Measurements from ENCODE around the gene UXT. TPM values are rescaled to one million over a fixed set of nuclear protein-coding genes. Genes with fewer than 3 reads are reported as not detected.

Gene UXT
- total RNA-seq, 1 donor from 2014 or later: 87.5 TPM

DNA sequence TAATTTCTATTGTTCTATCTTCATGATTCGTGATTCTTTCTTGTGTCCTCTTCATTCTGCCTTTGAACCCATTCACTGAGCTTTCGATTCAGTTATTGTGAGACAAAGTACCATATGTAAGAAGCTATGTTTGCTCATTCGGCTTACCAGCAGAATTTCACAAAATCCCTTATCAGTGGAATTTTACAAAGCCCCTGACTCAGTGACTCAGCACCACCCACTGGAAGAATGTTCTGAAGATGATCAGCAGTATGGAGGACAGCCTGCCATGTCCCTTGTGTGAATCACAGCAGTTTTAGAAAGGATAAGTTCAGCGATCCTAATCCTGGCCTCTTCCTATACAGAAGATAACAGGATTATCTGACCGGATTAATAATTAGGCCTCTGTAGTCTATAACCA lies 5.8 kb upstream of the UXT start:
- Mint-ChIP-seq H3K4me3 (no peak overlapping the region), H3K27me3 (no peaks in the 10 kb centered on the region), H3K4me1 (ENCODE audit: unreplicated experiment) (no peaks in the 10 kb centered on the region), H3K36me3 (no peaks in the 10 kb centered on the region), H3K27ac (no peak overlapping the region), H3K9me3 (no peaks in the 10 kb centered on the region)
- TF ChIP-seq, protein P1, sequence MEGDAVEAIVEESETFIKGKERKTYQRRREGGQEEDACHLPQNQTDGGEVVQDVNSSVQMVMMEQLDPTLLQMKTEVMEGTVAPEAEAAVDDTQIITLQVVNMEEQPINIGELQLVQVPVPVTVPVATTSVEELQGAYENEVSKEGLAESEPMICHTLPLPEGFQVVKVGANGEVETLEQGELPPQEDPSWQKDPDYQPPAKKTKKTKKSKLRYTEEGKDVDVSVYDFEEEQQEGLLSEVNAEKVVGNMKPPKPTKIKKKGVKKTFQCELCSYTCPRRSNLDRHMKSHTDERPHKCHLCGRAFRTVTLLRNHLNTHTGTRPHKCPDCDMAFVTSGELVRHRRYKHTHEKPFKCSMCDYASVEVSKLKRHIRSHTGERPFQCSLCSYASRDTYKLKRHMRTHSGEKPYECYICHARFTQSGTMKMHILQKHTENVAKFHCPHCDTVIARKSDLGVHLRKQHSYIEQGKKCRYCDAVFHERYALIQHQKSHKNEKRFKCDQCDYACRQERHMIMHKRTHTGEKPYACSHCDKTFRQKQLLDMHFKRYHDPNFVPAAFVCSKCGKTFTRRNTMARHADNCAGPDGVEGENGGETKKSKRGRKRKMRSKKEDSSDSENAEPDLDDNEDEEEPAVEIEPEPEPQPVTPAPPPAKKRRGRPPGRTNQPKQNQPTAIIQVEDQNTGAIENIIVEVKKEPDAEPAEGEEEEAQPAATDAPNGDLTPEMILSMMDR (conservative IDR thresholded peaks at IDR 0.05): no peak
- DNase-seq (ENCODE audit: extremely low spot score, unreplicated experiment): no peak

- Mint-ChIP-seq H3K9me3 (no peaks in the 10 kb centered on the region), H3K36me3 (no peaks in the 10 kb centered on the region), H3K27me3 (no peaks in the 10 kb centered on the region), H3K4me1 (ENCODE audit: unreplicated experiment) (peaks cover 4% of the 10 kb centered on the region), H3K27ac (no peak overlapping the region), H3K4me3 (no peak overlapping the region)
- DNase-seq (ENCODE audit: extremely low spot score, unreplicated experiment): no peak
- TF ChIP-seq, protein P1 (conservative IDR thresholded peaks at IDR 0.05): no peak
Observed at GRCh38 chrX:47662144-47662657, 3.2 kb upstream of the UXT start.

DNA sequence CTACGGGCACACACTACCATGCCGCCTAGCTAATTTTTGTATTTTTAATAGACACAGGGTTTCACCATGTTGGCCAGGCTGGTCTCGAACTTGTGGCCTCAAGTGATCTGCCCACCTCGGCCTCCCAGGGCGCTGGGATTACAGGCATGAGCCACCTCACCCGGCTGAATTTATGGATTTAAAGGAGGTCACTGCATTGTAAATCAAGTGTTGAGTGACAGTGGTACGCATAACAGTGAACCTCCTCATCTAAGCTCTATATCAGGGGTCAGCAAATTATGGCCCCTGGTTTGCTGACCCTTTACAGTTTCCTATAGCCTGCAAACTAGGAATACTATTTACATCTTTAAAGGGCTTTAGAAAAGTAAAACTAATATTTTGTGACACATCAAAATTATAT lies 2.6 kb upstream of the UXT start:
- no peaks in the 10 kb centered on the region for H3K9me3 Mint-ChIP-seq
- H3K4me1 Mint-ChIP-seq (ENCODE audit: unreplicated experiment): peaks cover 4% of the 10 kb centered on the region
- H3K27ac Mint-ChIP-seq: no peak overlapping the region
- H3K4me3 Mint-ChIP-seq: no peak overlapping the region
- no peaks in the 10 kb centered on the region for H3K27me3 Mint-ChIP-seq
- TF ChIP-seq, protein P1 (conservative IDR thresholded peaks at IDR 0.05): no peak
- no peaks in the 10 kb centered on the region for H3K36me3 Mint-ChIP-seq
- DNase-seq (ENCODE audit: extremely low spot score, unreplicated experiment): no peak

DNA sequence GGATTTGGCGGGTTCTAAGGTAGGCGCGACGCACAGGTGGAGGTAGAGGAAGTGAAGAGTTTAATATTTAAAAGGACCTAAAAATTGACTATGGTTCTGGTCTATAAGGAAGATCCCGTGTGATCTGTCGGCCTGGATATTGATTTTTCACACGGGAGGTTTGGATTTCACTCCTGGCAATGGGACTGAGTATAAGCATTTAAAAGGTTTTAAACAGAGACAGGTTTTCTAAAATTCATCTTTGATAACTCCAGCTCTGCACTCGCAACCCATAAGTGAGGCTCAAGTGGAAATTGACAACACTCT lies 394 bp upstream of the UXT start:
- TF ChIP-seq, protein P1 (conservative IDR thresholded peaks at IDR 0.05): no peak
- H3K4me1 Mint-ChIP-seq (ENCODE audit: unreplicated experiment): peaks cover 4% of the 10 kb centered on the region
- H3K36me3 Mint-ChIP-seq: no peaks in the 10 kb centered on the region

DNA sequence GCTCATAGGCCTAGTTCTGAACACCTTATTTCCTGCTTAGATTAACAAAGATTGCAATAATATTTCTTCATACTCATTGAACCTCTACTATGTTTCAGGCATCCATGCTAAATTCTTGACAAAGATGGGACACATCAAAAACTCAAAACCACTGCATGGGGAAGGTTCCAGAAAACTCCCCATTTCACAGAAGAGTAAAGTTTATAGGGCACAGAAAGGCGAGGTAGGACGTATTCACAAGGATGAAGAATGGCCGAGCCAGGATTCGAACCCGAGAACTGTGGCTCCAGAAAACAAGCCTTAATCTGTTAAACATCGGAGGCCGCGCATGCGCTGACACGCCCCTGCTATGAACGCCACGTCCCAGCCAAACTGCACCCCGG lies 688 bp downstream of the UXT start:
- peak overlapping the region; percentile 99 for H3K27ac Mint-ChIP-seq
- H3K36me3 Mint-ChIP-seq: no peaks in the 10 kb centered on the region
- H3K4me1 Mint-ChIP-seq (ENCODE audit: unreplicated experiment): peaks cover 4% of the 10 kb centered on the region
- H3K4me3 Mint-ChIP-seq: peak overlapping the region; percentile 92
- TF ChIP-seq, protein P1 (conservative IDR thresholded peaks at IDR 0.05): no peak
- no peak for DNase-seq (ENCODE audit: extremely low spot score, unreplicated experiment)
- no peaks in the 10 kb centered on the region for H3K27me3 Mint-ChIP-seq
- H3K9me3 Mint-ChIP-seq: no peaks in the 10 kb centered on the region

More for the DNA sequence above, 394 bp upstream of the UXT start:
- peak overlapping the region; percentile 99 for H3K27ac Mint-ChIP-seq
- H3K4me3 Mint-ChIP-seq: peak overlapping the region; percentile 92
- H3K27me3 Mint-ChIP-seq: no peaks in the 10 kb centered on the region
- no peaks in the 10 kb centered on the region for H3K9me3 Mint-ChIP-seq
- DNase-seq (ENCODE audit: extremely low spot score, unreplicated experiment): no peak

Data from type B pancreatic cell (in vitro differentiated cells).